Smooth muscle cell of the brain vasculature (primary cell): ENCODE data around the gene VASH1.
A peak's percentile ranks its signal among the peaks of the same experiment; 100 is the strongest.
"Not testable (repeated sequence)": the region's sequence is repeated elsewhere in the genome, so short reads cannot be mapped to it uniquely, and the experiment has no call there.

Experiments used
- DNase-seq: peaks from one replicate; pipeline ENCODE4 v3.0.0-alpha.2; 2012; ENCODE audit warnings: low read depth, low spot score

Gene VASH1

DNA sequence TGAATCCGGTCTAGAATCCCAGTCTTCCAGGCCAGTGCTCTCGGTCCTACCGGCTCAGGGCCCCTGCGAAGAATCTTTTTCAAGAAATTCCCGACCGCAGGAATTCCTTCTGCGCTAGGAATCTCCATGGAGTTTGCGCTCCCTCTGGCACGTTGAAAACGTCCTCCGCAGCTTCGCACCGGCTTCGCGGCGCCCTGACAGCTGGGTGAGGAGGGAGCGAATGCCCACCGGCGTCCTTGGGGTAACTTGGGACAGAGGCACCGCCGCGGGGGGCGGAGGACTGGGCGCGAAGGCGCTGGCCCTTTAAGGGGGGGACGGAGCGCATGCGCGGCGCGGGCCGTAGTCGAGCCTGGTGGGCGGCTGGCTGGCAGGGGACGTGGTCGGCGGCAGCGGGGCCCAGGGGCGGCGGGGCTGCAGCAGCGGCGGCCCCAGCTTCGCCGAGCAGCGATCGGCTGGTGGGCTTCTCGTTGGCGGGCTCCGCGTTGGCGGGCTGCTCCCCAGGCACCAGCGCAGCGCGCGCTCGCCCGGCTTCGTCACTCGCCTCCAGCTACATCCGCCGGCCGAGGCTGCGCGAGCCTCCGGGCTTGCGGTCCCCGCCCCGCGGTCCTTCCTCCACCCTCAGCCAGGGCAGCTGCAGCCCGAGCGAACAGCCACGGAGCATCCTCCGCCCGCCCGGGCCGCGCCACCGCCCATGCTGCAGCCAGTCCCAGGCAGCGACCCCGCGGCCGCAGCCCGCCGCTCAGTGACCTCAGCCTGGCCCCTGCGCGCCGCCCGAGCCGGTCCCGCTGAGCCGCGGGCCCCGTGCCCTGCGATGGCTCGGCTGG, at the start of gene VASH1:
Gene VASH1, plus strand, starts transcription at position 333 of the 824 bp plus-strand sequence. CDS start 1,354 bp downstream, outside the sequence.
- no peak for DNase-seq

DNA sequence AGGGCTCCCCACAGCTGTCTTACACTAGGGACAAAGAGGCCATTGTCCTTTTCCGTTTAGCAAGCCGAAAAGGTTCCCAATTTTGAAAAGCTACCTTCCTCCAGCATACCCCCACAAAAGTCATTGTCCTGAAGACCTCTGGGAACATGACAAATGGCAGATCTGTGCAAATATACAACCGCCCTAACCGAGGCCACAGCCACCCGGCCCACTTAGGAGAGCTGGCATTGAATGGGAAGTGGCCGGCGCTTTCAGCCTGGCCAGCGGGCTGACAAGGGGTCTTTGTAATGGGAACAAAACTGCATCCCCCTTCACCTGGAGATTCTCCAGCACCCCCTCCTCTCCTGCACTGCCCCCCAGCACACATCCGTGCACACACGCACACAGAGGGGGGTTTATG, 48.1 kb upstream of the VASH1 start:
- DNase-seq, result no peak

DNA sequence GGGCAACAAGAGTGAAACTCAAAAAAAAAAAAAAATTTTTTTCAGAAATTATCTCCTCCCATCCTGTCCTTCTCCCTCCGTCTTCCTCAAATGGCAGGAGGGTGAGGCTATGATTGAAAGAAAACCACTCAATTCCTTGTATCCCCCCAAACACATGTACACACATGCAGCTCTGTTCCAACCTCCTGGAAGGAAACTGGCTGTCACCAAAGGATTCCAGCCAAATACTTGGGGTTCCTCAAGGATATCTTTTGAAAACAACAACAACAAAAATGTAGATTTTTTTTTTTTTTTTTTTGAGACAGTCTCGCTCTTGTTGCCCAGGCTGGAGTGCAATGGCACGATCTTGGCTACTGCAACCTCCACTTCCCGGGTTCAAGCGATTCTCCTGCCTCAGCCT, 46.8 kb upstream of the VASH1 start:
- no peak for DNase-seq

DNA sequence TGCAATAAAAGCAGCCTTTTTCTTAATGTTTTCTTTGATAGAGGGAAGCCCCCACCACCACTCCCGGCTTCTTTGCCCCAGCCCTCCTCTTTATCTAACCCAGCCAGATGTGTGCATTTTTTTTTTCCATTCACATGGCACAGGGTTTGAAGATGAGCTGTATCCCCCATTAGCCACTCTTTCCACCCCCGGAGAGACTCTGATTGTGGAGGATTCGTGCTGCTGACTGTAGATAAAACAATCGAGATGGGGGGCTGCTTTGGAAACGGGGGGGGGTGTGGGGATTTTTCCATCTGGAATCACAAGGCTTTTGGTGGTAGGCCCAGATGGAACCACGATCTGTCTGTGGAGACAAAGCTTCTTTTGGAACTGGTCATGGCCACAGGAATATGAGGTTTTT, 46.2 kb upstream of the VASH1 start:
- no peak for DNase-seq

DNA sequence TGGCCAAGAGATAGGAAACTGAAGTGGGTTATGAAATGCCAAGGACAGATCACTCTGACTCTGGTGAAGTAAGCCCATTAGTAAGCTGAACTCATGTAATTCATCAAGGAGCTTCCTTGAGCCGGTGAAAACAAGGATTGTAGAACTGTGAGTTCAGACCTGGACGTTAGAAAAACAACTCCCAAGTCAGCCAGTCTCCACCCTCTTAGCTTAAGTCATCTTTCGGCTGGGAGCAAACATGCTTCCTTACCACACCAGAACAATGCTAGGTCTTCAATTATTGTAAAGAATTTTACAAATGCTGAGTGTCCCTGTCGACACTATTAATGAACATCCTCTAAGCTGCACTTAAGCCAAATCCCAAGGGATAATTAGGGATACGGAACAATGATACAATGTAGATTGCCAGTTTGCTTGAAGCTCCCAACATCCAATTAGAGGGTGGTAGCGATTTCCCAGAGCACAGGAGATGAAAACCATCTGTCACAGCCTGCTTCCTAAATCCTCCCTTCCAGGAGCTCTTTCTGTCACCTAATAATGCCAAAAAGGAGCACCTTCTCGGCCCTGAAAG, 45.7 kb upstream of the VASH1 start:
- no peak for DNase-seq

DNA sequence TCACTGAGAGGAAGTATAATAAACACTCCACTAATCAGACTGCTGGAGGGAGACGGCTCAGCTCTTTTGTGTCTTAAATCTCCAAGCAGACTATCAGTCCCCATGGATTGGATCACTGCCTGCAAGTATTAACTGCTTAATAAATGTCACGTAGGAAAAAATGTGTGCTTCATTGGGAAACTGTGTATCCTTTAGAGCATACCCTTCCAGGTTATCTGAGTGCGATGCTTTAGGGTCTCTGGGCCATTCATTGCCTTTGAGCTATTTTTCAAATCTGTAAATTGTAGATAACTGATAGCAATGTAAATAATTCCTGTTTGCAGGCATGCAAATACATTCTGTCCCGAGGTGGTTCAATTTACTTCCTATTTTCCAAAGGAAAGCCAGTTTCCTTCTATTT, 45.0 kb upstream of the VASH1 start:
- DNase-seq, result no peak

DNA sequence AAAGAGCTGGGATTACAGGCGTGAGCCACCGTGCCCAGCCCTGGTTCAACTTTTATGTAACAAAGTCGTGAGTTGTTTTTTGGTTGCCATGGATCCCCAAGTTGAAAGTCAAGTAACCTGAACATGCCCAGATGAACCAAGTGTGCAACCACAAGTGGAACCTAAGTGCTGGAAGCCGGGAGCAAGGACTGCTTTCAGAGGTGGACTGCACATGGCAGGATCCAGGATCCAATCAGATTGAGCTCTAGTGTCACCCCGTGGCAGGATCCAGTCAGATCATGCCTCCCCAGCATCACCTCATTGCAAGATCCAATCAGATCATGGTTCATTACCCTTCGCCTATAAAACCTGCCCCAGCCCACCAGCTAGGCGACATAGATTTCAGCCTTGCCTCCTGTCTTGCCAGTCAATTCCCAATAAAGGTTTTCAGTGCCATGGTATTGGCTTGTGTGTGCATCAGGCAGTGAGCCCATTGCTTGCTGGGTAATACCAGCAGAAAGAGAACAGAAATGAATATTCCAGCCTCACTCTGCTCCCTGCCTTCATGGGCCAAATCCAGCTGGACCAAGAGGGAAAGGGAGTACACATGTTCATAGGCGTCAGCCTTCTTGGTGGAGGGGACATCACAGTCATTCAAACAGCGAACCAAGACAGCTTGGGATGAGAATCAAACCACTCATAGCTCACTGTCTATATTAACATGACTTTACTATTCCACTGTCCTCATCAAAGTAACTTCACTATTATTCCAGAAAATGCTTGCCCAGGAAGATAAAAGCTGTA, 43.6 kb upstream of the VASH1 start:
- DNase-seq, result no peak

DNA sequence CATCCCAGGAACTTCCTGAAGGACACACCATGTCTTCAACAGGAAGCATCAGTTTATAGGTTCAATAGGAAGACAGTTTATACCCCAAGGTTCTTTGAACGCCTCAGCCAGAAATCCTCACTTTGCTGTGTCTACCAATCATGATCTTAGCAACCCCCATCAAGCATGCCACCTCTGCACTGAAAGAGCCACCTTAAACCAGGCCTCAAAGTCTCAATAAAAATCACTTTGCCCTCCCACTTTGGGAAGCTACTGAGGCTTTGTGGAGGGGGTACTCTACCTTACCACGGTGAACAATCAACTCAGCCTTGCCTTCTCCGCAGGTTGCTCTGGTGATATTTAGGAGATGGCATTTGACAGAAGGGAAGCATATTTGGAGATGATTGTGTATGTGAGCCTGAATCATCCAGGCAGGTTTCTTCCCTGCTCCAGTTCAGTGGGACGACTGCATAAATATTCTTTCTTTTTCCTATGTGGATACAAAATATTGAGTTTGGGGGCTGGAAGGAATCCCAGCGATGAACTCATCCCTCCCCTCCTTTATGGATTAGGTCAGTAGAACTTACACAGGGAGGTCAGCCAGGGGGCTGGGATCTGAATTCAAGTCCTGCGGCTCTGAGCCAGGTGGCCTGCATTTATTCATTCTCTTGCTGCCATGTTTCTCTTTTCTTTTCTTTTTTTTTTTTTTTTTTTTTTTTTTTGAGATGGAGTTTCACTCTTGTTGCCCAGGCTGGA, 42.8 kb upstream of the VASH1 start:
- DNase-seq, result no peak

DNA sequence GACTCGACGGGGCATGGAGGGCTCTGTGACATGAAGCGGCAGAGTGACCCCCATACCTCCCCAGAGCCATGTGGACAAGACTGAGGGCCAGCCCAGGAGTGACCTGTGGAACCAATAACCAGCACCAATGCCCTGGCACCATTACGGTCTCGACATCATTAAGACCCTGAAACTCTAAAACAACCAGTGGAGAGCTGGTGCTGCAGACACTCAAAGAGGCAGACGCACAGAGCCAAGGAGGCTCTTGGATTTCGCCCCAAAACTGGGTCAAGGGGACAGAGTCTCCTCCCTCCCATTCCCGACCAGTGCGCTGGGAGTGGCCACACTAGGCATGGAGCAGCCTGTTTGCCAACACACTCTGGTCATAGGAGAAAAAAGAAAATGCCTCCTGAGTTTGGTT, 41.6 kb upstream of the VASH1 start:
- no peak for DNase-seq

DNA sequence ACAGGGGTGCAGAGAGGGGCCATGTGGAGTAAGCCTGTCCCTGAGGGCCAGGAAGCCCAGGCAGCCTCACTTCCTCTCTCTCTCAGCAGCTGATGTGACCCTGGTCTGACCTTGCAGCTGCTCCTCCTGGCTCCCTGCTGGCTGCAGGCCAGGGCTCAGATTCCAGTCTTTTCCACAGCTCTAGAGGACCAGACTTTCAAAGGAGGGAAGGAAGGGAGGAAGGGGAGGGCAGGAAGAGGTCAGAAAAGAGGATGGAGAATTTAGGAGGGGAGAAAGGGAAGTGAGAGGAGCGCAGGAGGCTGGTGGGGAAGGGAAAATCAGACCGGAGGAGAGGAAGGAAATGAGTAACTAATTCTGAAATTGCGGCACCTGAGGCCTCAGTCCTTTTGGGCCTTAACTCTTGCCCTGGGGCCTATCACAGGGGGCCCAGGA, 40.9 kb upstream of the VASH1 start:
- peak; percentile 26 for DNase-seq

DNA sequence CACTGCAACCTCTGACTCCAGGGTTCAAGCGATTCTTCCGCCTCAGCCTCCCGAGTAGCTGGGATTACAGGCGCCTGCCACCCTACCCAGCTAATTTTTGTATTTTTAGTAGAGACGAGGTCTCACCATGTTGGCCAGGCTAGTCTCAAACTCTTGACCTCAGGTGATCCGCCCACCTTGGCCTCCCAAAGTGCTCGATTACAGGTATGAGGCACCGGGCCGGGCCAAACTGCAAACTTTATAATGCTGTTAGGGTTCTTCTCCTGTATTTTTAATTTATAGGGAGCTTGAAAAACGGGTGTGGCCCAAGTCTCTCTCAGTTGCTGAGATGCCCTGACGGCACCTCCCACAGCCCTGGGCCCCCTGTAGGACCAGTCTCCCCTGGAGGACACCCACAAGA, 39.8 kb upstream of the VASH1 start:
- not testable (repeated sequence) for DNase-seq

DNA sequence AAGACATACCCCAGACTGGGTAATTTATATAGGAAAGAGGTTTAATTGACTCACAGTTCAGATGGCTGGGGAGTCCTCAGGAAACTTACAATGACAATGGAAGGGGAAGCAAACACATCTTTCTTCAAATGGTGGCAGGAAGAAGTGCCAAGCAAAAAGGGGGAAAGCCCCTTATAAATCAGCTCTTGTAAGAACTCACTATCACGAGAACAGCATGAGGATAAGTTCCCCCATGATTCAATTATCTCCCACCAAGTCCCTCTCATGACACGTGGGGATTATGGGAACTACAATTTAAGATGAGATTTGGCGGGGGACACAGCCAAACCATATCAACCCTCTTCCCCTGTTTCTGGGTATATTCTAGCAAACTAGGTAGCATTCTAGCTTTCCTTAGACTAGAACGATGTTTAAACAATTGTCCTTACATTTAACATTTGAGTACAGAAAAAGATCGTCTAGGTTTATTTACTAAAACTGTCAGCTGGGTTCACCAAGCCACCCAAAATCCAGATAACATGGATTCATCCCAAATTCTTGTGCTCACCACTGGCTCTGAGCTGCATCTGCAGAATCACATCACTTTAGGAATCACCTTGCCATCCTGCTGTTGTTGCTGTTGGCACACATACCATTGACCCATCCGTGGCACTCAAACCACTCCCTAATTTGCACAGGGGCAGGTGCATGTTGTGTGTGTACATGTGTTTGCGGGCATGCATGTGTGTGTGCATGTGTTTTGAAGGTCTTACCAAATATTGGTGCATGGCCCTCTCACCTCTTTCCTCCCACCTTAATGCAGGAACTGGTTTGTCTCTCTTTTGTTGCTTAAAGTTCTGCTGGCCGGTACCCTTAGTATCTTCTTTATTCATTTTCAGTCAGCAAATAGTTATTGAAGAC, 36.4 kb upstream of the VASH1 start:
- DNase-seq, result no peak

DNA sequence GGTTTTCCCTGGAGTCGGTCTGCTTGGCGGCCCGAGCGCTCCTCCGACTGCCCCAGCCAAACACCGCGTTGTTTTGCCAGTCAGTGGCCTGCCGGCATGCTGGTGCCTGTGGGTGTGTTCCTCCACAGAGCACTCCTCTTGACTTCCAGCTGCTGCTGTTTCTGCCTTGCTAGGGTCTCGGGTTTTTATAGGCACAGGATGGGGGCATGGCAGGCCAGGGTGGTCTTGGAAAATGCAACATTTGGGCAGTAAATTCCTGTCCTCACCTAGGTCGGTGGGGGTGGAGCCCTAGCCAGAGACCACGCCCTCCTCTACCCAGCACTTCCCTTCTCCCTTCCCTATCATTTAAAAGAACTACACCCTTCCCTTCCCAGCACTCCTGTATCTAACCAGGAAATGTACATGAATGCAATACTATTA, 34.7 kb upstream of the VASH1 start:
- DNase-seq, result no peak

DNA sequence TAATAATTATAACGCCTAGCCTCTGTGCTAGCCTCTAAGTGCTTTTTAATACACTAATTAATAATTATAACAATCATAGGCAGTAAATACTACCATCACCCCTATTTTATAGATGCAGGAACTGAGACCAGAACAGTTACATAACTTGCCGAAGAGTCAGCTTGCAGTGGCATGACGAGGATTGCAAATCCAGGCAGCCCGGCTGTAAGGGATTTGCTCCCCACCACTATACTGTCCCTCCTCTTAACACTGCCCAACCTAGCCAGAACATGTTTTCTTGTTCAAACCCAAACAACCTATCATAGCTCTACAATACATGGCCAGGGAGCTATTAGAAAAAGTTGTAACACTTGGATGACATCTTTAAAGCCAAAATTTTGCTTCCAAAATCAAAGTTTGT, 33.9 kb upstream of the VASH1 start:
- no peak for DNase-seq

DNA sequence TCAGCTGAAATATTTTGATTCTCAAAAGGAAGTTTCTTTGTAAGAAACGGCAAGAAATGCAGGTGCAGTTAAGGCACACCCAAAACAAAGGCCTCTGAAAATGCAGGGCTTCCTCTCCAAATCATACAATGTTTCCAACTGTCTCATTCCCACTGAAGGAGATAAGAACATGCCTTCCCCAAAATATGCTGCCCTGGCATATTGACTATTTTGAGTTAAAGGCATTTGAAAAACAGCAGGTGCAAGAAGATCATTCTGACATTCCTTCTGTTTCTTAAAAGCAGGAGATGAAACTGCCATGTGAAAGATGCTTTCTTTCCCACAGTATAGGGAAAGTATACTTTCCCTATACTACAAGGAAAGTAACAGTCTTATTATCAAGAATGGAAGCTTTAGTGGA, 33.4 kb upstream of the VASH1 start:
- DNase-seq, result no peak

DNA sequence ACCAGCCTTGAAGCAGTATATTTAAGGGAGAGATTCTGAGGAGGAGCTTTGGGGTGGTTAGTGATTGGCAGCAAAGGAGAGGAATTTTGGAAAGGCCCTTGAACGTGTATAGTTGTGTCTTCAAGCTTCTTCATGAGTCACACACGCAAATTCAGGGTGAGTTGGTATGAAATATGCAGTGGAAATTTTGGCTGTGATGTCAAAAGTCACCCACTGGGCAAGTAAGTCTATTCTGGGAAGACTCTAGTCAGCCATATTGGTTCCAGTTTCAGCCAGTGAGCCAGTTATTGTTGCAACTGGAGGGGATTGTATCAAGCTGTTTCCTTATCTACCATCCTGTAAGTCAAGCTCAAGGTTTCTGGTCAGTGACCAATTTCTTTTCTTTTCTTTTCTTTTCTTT, 32.0 kb upstream of the VASH1 start:
- no peak for DNase-seq

DNA sequence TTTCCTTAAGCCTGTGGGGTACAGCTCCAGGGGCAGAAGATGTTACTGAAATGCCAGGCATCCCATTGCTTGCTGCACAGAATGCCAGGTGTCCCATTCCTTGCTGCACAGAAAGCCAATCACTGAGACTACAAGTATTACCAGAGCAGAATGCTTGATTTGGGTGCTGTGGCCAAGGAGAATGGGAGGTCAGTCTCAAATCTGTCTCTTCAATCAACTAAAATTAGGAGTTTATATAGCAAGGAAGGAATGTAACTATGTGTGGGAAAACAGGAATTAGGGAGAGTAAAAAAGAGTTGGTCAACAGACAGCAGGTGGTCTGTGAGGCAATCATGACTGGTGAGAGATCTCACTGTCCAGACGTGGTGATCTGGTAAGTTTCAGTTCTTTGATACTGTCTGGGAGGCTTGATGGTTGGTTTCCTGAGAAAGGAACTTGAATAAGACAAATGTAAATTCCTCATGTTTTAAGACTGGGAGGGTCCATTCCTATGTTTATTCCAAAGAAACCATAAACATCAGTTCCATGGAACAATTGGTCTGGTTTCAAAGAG, 31.2 kb upstream of the VASH1 start:
- no peak for DNase-seq

DNA sequence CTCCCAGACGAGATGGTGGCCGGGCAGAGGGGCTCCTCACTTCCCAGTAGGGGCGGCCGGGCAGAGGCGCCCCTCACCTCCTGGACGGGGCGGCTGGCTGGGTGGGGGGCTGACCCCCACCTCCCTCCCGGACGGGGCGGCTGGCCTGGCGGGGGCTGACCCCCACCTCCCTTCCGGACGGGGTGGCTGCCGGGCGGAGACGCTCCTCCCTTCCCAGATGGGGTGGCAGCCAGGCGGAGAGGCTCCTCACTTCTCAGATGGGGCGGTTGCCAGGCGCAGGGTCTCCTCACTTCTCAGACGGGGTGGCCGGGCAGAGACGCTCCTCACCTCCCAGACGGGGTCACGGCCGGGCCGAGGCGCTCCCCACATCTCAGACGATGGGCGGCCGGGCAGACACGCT, 26.8 kb upstream of the VASH1 start:
- DNase-seq, result not testable (repeated sequence)

DNA sequence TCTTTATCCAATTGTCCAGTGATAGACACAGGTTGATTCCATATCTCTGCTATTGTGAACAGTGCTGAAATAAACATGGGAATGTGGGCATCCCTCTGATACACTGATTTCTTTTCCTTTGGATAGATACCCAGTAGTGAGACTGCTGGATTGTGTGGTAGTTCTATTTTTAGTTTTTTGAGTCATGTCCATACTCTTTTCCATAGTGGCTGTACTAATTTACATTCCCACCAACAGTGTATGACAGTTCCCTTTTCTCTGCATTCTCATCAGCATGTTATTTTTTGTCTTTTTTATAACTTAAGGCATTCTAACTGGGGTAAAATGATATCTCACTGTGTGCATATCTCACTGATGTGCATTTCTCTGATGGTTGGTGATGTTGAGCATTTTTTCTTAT, 24.8 kb upstream of the VASH1 start:
- no peak for DNase-seq

DNA sequence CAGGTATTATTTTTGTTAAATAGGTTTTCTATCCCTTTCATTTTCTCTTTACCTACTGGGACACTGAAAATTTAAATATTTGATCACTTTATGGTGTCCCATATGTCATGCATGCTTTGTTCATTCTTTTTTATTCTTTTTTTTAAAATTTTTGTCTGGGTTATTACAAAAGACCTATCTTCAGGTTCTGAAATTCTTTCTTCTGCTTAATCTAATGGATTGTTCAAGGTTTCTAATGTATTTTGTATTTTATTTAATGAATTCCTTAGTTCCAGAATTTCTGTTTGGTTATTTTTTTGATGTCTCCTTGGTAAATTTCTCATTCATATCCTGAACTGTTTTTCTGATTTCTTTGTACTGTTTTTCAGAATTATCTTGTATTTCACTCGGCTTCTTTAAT, 20.2 kb upstream of the VASH1 start:
- DNase-seq, result no peak

DNA sequence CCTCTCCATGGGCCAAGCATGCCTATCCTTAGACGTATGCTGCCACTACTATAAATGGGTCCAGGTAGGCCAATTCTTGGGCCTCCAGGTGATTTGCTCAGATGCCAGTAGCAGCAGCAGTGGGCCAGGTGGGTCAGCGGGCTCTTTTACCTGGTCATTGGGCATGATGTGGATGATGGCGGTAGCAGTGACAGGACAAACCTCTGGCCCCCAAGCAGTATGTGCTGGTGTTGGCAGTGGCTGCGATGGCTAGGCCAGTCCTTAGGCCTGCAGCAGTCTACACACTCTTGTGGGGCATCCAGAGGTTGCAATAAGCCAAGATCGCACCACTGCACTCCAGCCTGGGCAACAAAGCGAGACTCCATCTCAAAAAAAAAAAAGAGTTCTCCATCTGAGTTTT, 19.1 kb upstream of the VASH1 start:
- DNase-seq, result no peak
